ENCODE data around the gene ZNF75A. TPM values are rescaled to one million over a fixed set of nuclear protein-coding genes. Genes with fewer than 3 reads are reported as not detected.

Gene ZNF75A
- 10 to 100 TPM; 22.4 to 23.3 TPM for total RNA-seq

DNA sequence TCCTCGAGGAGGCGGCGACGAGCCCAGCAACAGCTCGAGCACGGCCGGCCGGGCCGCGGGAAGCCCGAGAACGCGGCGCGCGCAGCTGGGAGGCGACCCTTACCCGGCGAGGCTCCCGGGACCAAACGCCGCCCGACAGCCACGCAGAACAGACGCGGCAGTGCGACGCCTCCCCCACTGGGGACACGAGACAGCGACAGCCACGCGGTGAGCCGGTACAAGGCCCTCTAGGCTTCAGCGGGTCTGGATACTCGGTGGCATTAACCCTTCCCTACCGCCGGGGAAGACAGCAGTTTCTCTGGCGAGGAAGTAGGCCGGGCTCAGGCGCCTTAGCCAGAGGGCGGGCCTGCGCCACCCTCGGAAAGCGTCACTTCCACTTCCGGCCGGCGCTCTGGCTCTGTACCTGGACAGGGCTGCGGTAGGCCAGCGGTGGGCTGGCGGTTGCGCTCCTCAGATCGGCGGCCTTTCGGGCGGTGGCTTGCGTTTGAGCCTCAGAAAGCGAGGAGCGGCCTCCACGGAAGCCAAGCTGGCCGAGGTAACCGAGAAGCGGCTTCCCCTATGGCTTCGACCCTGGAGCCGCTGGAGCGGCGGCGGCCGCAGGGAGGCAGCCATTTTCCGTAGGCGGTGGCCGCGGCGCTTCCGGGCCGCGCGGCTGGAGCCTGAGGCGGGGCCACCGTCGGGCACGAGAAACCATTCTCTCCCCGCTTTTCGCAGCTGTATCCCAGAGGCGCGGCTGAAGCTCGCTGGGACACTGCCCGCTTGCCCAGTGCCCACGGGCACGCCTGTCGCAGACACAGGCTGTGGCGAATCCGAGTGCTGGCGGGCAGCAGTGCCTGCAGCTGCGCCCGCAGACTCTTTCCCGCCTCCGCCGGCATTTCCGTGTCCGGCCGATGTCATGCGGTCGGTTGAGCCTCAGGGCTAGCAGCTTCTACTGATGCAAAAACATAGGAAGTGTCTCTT, at the start of gene ZNF75A, which contains the start of gene TIGD7:
TSS of gene ZNF75A (plus strand) at position 389 of the 960 bp plus-strand sequence. CDS start 2,932 bp downstream, outside the sequence.
TSS of gene TIGD7 (minus strand) at position 322 of the 960 bp plus-strand sequence. CDS start 4,816 bp downstream, outside the sequence.

DNA sequence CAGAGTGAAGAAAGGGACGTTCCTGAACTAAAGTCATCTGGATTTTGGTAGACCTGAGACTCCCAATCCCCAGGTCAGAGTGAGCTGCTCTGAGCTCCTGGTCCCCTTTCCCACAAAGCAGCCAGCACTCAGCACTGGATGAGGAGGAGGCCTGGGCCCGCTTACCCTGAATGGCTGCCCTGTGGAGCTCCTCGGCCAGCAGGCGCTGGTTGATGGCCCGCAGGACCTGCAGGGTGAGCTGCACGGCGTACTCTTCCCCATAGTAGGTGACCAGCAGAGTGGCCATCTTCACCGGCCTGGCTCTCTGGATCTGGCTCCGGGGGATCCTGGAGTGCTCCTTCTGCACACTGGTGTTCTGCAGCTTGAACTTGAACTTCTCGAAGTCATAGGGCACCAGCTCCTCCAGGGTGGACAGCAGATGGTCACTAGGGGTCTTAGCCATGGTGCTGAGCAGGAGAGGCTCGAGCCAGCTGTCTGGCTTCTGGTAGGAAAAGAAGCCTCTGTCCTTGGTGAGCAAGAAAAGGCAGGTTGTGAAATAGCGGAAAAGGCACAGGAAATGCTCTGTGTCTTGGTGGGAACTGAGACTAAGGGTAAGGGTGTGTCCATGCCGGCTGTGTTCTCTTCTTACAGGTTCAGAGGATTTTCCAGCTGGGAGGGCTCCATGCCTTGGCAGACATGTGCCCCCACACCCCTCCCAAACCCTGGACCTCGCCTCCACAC, 49.0 kb upstream of the ZNF75A start, which contains the start of gene MEFV:
TSS of gene MEFV (minus strand) at position 488 of the 720 bp plus-strand sequence. CDS start at position 442, 46 bp downstream.

DNA sequence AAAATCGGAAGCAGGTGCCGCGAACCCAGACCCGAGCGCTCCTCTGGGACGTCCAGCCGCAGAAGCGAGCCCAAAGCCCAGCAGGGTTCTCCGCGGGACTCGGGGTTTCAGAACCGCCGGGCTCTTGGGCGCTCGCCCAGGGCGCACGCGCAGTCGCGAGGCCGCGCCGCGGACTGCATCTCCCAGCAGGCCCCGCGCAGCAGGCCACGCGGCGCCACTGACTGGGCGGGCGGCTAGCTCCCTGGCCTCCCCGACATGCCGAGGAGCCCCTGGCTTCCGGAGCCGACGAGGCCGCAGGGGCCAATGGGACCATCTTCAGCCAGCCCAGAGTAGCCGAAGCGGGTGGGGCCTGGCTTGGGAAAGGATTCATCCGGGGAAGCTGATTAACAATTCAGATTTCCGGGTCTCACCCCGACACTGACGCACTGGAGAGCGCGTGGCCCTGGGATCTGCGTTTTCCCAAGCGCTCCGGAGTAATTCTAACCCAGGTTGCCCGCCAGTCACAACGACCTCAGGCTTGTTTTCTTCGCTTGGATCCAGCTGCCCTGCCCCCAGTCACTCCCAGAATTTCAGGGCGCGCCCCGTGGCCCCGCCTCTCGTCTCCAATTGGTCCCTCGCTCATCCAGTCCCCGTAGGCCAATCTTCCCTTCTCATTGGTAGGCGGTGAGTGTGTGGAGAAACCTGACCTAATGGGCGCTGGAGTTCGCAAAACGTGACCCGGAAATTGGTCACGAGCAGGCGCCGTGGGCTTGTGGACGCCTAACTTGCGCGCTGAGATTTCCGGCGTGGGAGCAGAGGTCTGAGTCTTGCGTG, 22.4 kb upstream of the ZNF75A start, which contains the start of gene ZNF263:
TSS of gene ZNF263 (plus strand) at position 762 of the 813 bp plus-strand sequence. CDS start 328 bp downstream, outside the sequence.

DNA sequence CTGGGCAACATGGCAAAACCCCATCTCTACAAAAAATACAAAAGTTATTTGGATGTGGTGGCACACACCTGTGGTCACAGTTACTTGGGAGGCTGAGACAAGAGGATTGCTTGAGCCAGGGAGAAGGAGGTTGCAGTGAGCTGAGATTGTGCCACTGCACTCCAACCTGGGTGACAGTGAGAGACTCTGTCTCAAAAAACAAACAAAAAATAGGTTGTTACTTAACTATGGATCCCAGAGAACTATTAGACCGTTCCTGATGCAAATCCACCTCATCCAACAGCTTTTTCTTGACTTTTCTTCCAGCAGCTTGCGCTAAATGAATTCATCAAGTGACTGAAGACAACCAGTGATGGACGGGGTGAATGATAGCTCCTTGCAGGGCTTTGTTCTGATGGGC, 50.3 kb downstream of the ZNF75A start, which contains the start of gene OR2C1:
TSS of gene OR2C1 (plus strand) at position 301 of the 400 bp plus-strand sequence. CDS start at position 353, 52 bp downstream.

Other genes with a start within 250 kb of the ZNF75A start
- gene IL32, start 239.9 kb upstream of the ZNF75A start, total RNA-seq = 1 to 10 TPM in 1 of 2 donors, not detected in 1; 6.2 TPM
- not detected for gene ZSCAN10, start 206.2 kb upstream of the ZNF75A start, total RNA-seq
- gene ZNF205, start 192.9 kb upstream of the ZNF75A start, total RNA-seq = 10 to 100 TPM; 17.6 to 18.2 TPM
- gene ZNF213, start 170.5 kb upstream of the ZNF75A start, total RNA-seq = 1 to 10 TPM; 7.0 to 7.9 TPM
- gene OR1F1, start 117.3 kb upstream of the ZNF75A start, total RNA-seq = not detected
- 10 to 100 TPM in 1 of 2 donors, 1 to 10 TPM in 1; 9.3 to 12.3 TPM for gene ZNF200, start 70.3 kb upstream of the ZNF75A start, total RNA-seq
- under 1 TPM; 0.33 to 0.34 TPM for gene MEFV, start 48.9 kb upstream of the ZNF75A start, total RNA-seq
- 10 to 100 TPM; 33.3 to 41.6 TPM for gene ZNF263, start 22.0 kb upstream of the ZNF75A start, total RNA-seq
- gene TIGD7, start 67 bp upstream of the ZNF75A start, total RNA-seq = 1 to 10 TPM; 2.0 to 3.8 TPM
- gene OR2C1, start 50.4 kb downstream of the ZNF75A start, total RNA-seq = not detected
- gene ZSCAN32, start 95.5 kb downstream of the ZNF75A start, total RNA-seq = 10 to 100 TPM; 10.3 to 12.0 TPM
- gene ZNF174, start 95.7 kb downstream of the ZNF75A start, total RNA-seq = 10 to 100 TPM; 11.3 to 14.8 TPM
- 1 to 10 TPM; 2.1 to 2.7 TPM for gene ZNF597, start 138.0 kb downstream of the ZNF75A start, total RNA-seq
- gene NAA60, start 138.2 kb downstream of the ZNF75A start, total RNA-seq = 10 to 100 TPM; 18.9 to 23.0 TPM
- not detected for gene C16orf90, start 190.0 kb downstream of the ZNF75A start, total RNA-seq
- 10 to 100 TPM; 12.7 to 13.4 TPM for gene CLUAP1, start 195.5 kb downstream of the ZNF75A start, total RNA-seq

All from melanocyte of skin (primary cell).